Activated gamma-delta T cell (primary cell): ENCODE results near the gene CXCL17.
"Not testable (repeated sequence)": the region's sequence is repeated elsewhere in the genome, so short reads cannot be mapped to it uniquely, and the experiment has no call there.

Source experiments
- DNase-seq: peaks from one replicate; lab custom pipeline; 2025; lab: John Stamatoyannopoulos, UW
- total RNA-seq, 2 donors: gene quantifications; one replicate each; lab custom pipeline; 2026; lab: John Stamatoyannopoulos, UW

CXCL17 gene
- total RNA-seq = 0 reads per million in 2 donors

- DNase-seq = no peak
Observed at GRCh38 chr19:42442833-42443232, at the start of gene CXCL17. Gene CXCL17 (minus strand): TSS chr19:42442946. CDS start chr19:42442832, 114 bp downstream.

- no peak for DNase-seq
Observed at GRCh38 chr19:42488783-42489521, 46.2 kb upstream of the CXCL17 start.

- DNase-seq = no peak
Observed at GRCh38 chr19:42487798-42488178, 45.0 kb upstream of the CXCL17 start.

- no peak for DNase-seq
Observed at GRCh38 chr19:42487032-42487797, 44.5 kb upstream of the CXCL17 start.

GRCh38 chr19:42485036-42485435, 42.3 kb upstream of the CXCL17 start:
- DNase-seq = not testable (repeated sequence)

GRCh38 chr19:42480335-42481095, 37.8 kb upstream of the CXCL17 start:
- DNase-seq = no peak

GRCh38 chr19:42479736-42480135, 37.0 kb upstream of the CXCL17 start:
- no peak for DNase-seq

GRCh38 chr19:42478765-42479311, 36.1 kb upstream of the CXCL17 start:
- no peak for DNase-seq

- no peak for DNase-seq
Observed at GRCh38 chr19:42477933-42478332, 35.2 kb upstream of the CXCL17 start.

- no peak for DNase-seq
Observed at GRCh38 chr19:42477117-42477516, 34.4 kb upstream of the CXCL17 start.

- no peak for DNase-seq
Observed at GRCh38 chr19:42475366-42475765, 32.6 kb upstream of the CXCL17 start.

GRCh38 chr19:42474743-42475142, 32.0 kb upstream of the CXCL17 start:
- no peak for DNase-seq

GRCh38 chr19:42473686-42474085, 30.9 kb upstream of the CXCL17 start:
- no peak for DNase-seq

- DNase-seq = no peak
Observed at GRCh38 chr19:42472402-42473147, 29.8 kb upstream of the CXCL17 start.

- DNase-seq = no peak
Observed at GRCh38 chr19:42471554-42472249, 29.0 kb upstream of the CXCL17 start.

GRCh38 chr19:42469311-42470235, 26.8 kb upstream of the CXCL17 start:
- no peak for DNase-seq

- DNase-seq = no peak
Observed at GRCh38 chr19:42468273-42468796, 25.6 kb upstream of the CXCL17 start.

- no peak for DNase-seq
Observed at GRCh38 chr19:42467183-42467760, 24.5 kb upstream of the CXCL17 start.
